WTC11 (cell line): ENCODE measurements around the gene POLD1. TPM values are rescaled to one million over a fixed set of nuclear protein-coding genes. Genes with fewer than 3 reads are reported as not detected.

Source experiments
- ATAC-seq: fragments of 200-7000 bp; cut with Tn5 transposase; 2 replicates; pipeline ENCODE4 v1.10.0; 2021; ENCODE audit warnings: mild to moderate bottlenecking, moderate library complexity
- CTCF ChIA-PET: fragments of 300-600 bp; sonication (Branson Sonifier 250); formaldehyde crosslinking; loops from one replicate; lab custom pipeline; 2021; ENCODE audit warnings: antibody characterized with exemption; lab: Charles Lee
- POLR2A ChIA-PET: fragments of 350-600 bp; sonication (Branson Sonifier 250); formaldehyde crosslinking; loops from one replicate; lab custom pipeline; 2021; ENCODE audit warnings: antibody characterized with exemption; lab: Charles Lee
- DNase-seq: peaks from one replicate; pipeline ENCODE4 v3.0.0; 2021; ENCODE audit warnings: low spot score
- H3K27ac Mint-ChIP-seq: 2 replicates; pipeline ENCODE4 v1.8.0; 2021; ENCODE audit warnings: mixed read lengths
- H3K27me3 Mint-ChIP-seq: 2 replicates; pipeline ENCODE4 v1.8.0; 2021; ENCODE audit warnings: low read depth, mild to moderate bottlenecking, moderate library complexity, mixed read lengths
- H3K36me3 Mint-ChIP-seq: 2 replicates; pipeline ENCODE4 v1.8.0; 2021; ENCODE audit warnings: mixed read lengths
- H3K4me1 Mint-ChIP-seq: 2 replicates; pipeline ENCODE4 v1.8.0; 2022; ENCODE audit warnings: mixed read lengths
- H3K4me3 Mint-ChIP-seq: 2 replicates; pipeline ENCODE4 v1.8.0; 2021; ENCODE audit warnings: mild to moderate bottlenecking, moderate library complexity, mixed read lengths
- H3K9me3 Mint-ChIP-seq: 2 replicates; pipeline ENCODE4 v1.8.0; 2021; ENCODE audit warnings: mixed read lengths
- ATF1 ChIP-seq: sonication (generic); formaldehyde crosslinking; IDR thresholded peaks from 2 replicates; pipeline ENCODE4 v1.8.1; 2023; ENCODE audit warnings: mild to moderate bottlenecking, moderate library complexity, missing genetic modification reagents
- CDX4 ChIP-seq: fragments of 250-450 bp; sonication (Bioruptor Pico); IDR thresholded peaks from 2 replicates; pipeline ENCODE4 v1.9.0; 2021; ENCODE audit warnings: moderate library complexity, mild to moderate bottlenecking, inconsistent platforms, borderline replicate concordance
- ESRRA ChIP-seq: sonication (generic); formaldehyde crosslinking; IDR thresholded peaks from 2 replicates; pipeline ENCODE4 v1.8.1; 2022; ENCODE audit warnings: mild to moderate bottlenecking, missing genetic modification reagents, borderline replicate concordance
- FOXK1 ChIP-seq: sonication (generic); formaldehyde crosslinking; IDR thresholded peaks from 2 replicates; pipeline ENCODE4 v1.8.0; 2022; ENCODE audit warnings: mild to moderate bottlenecking, moderate library complexity, missing genetic modification reagents
- GABPB1 ChIP-seq: sonication (generic); formaldehyde crosslinking; IDR thresholded peaks from 2 replicates; pipeline ENCODE4 v1.8.1; 2023; ENCODE audit warnings: mild to moderate bottlenecking, missing genetic modification reagents
- NFYB ChIP-seq: sonication (generic); formaldehyde crosslinking; conservative IDR thresholded peaks from 2 replicates; pipeline ENCODE4 v1.8.0; 2022; ENCODE audit warnings: low read depth, missing genetic modification reagents
- NR2C2 ChIP-seq: sonication (generic); formaldehyde crosslinking; IDR thresholded peaks from 2 replicates; pipeline ENCODE4 v1.8.0; 2022; ENCODE audit warnings: mild to moderate bottlenecking, missing genetic modification reagents
- NR3C1 ChIP-seq: sonication (generic); formaldehyde crosslinking; conservative IDR thresholded peaks from 2 replicates; pipeline ENCODE4 v1.8.1; 2023; ENCODE audit warnings: low read depth, mild to moderate bottlenecking, missing genetic modification reagents
- RORB ChIP-seq: fragments of 250-450 bp; sonication (Bioruptor Pico); IDR thresholded peaks from 2 replicates; pipeline ENCODE4 v1.9.0; 2021; ENCODE audit warnings: mild to moderate bottlenecking
- ZBTB21 ChIP-seq: sonication (generic); formaldehyde crosslinking; IDR thresholded peaks from 2 replicates; pipeline ENCODE4 v1.8.1; 2023; ENCODE audit warnings: mild to moderate bottlenecking, missing genetic modification reagents, borderline replicate concordance
- ZNF138 ChIP-seq: sonication (generic); formaldehyde crosslinking; conservative IDR thresholded peaks from 2 replicates; pipeline ENCODE4 v1.8.1; 2022; ENCODE audit warnings: mild to moderate bottlenecking, moderate library complexity, missing genetic modification reagents
- ZNF317 ChIP-seq: sonication (generic); formaldehyde crosslinking; IDR thresholded peaks from 2 replicates; pipeline ENCODE4 v1.8.1; 2023; ENCODE audit warnings: low read depth, mild to moderate bottlenecking, moderate library complexity, missing genetic modification reagents, borderline replicate concordance
- ZNF512 ChIP-seq: sonication (generic); formaldehyde crosslinking; IDR thresholded peaks from 2 replicates; pipeline ENCODE4 v1.8.1; 2022; ENCODE audit warnings: missing genetic modification reagents, borderline replicate concordance
- total RNA-seq: library from RNA; stranded (reverse); gene quantifications from 3 replicates; pipeline ENCODE4 v1.2.3, GENCODE V29; 2021
- TF ChIP-seq, protein P1 (sequence below): fragments of 250-450 bp; sonication (Bioruptor Pico); IDR thresholded peaks from 2 replicates; pipeline ENCODE4 v1.9.0; 2021; ENCODE audit warnings: mild to moderate bottlenecking, borderline replicate concordance
- TF ChIP-seq, protein P2 (sequence below): sonication (generic); formaldehyde crosslinking; IDR thresholded peaks from 2 replicates; pipeline ENCODE4 v1.8.0; 2022; ENCODE audit warnings: missing genetic modification reagents
- TF ChIP-seq, protein P3 (sequence below): fragments of 250-450 bp; sonication (Bioruptor Pico); IDR thresholded peaks from 2 replicates; pipeline ENCODE4 v1.9.0; 2021; ENCODE audit warnings: mild to moderate bottlenecking
- TF ChIP-seq, protein P4 (sequence below): sonication (generic); formaldehyde crosslinking; IDR thresholded peaks from 2 replicates; pipeline ENCODE4 v1.8.0; 2022; ENCODE audit warnings: mild to moderate bottlenecking, missing genetic modification reagents

POLD1 gene
- total RNA-seq, 1 experiment from 2014 or later: 163 TPM

GRCh38 chr19:50359328-50359818, 24.8 kb upstream of the POLD1 start (continued):
- TF ChIP-seq, protein P1, sequence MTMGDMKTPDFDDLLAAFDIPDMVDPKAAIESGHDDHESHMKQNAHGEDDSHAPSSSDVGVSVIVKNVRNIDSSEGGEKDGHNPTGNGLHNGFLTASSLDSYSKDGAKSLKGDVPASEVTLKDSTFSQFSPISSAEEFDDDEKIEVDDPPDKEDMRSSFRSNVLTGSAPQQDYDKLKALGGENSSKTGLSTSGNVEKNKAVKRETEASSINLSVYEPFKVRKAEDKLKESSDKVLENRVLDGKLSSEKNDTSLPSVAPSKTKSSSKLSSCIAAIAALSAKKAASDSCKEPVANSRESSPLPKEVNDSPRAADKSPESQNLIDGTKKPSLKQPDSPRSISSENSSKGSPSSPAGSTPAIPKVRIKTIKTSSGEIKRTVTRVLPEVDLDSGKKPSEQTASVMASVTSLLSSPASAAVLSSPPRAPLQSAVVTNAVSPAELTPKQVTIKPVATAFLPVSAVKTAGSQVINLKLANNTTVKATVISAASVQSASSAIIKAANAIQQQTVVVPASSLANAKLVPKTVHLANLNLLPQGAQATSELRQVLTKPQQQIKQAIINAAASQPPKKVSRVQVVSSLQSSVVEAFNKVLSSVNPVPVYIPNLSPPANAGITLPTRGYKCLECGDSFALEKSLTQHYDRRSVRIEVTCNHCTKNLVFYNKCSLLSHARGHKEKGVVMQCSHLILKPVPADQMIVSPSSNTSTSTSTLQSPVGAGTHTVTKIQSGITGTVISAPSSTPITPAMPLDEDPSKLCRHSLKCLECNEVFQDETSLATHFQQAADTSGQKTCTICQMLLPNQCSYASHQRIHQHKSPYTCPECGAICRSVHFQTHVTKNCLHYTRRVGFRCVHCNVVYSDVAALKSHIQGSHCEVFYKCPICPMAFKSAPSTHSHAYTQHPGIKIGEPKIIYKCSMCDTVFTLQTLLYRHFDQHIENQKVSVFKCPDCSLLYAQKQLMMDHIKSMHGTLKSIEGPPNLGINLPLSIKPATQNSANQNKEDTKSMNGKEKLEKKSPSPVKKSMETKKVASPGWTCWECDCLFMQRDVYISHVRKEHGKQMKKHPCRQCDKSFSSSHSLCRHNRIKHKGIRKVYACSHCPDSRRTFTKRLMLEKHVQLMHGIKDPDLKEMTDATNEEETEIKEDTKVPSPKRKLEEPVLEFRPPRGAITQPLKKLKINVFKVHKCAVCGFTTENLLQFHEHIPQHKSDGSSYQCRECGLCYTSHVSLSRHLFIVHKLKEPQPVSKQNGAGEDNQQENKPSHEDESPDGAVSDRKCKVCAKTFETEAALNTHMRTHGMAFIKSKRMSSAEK (CRISPR knock-in tag): no peak

DNA sequence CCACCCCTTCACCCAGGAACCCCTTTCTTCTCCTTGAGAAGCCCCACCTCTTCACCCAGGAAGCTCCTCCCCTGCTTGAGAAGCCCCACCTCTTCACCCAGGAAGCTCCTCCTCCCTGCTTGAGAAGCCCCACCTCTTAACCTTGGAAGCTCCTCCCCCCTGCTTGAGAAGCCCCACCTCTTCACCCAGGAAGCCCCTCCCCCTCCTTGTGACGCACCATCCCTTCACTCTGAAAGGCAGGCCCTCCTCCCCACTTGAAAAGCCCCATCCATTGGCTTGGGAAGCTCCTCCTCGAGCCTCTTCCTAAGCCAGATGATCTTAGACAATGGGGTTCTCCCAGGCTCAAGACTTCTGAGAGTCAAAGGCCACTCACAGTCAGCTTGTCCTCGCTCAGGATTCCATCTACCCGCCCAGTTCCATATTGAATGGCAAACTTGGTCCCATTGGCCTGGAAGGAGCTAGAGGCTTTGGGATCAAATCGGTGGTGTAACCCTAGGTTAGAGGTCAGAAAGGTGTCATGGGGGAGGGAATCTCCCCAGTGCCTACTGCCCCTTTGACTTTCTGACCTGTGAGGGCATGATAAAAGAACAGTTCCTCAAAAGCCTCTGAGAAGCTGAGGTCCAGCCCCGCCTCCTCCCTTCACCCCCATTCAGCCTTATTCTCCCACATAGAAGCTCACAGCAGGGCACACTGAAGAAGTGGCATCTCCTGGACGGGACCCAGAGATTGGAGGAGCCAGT, 22.7 kb upstream of the POLD1 start:
- Mint-ChIP-seq H3K27ac (no peak overlapping the region), H3K9me3 (0 out of 2 replicates have a peak, but pooled peaks cover 5% of the 10 kb centered on the region), H3K4me3 (no peak overlapping the region), H3K4me1 (peaks cover 2% of the 10 kb centered on the region; the same call in 1 of the 2 replicates), H3K36me3 (no peaks in the 10 kb centered on the region), H3K27me3 (peaks cover 25% of the 10 kb centered on the region)
- DNase-seq (peak; percentile 36), ATAC-seq (peak; percentile 65)
- TF ChIP-seq GABPB1 (no peak), ZNF138 (CRISPR knock-in tag) (no peak), CDX4 (CRISPR knock-in tag) (no peak), ZNF317 (no peak), FOXK1 (CRISPR knock-in tag) (no peak), RORB (CRISPR knock-in tag) (no peak), ZBTB21 (no peak), NFYB (CRISPR knock-in tag) (no peak), NR3C1 (CRISPR knock-in tag) (no peak), ATF1 (no peak), ESRRA (CRISPR knock-in tag) (no peak), ZNF512 (CRISPR knock-in tag) (no peak), NR2C2 (CRISPR knock-in tag) (no peak)
- TF ChIP-seq, protein P2, sequence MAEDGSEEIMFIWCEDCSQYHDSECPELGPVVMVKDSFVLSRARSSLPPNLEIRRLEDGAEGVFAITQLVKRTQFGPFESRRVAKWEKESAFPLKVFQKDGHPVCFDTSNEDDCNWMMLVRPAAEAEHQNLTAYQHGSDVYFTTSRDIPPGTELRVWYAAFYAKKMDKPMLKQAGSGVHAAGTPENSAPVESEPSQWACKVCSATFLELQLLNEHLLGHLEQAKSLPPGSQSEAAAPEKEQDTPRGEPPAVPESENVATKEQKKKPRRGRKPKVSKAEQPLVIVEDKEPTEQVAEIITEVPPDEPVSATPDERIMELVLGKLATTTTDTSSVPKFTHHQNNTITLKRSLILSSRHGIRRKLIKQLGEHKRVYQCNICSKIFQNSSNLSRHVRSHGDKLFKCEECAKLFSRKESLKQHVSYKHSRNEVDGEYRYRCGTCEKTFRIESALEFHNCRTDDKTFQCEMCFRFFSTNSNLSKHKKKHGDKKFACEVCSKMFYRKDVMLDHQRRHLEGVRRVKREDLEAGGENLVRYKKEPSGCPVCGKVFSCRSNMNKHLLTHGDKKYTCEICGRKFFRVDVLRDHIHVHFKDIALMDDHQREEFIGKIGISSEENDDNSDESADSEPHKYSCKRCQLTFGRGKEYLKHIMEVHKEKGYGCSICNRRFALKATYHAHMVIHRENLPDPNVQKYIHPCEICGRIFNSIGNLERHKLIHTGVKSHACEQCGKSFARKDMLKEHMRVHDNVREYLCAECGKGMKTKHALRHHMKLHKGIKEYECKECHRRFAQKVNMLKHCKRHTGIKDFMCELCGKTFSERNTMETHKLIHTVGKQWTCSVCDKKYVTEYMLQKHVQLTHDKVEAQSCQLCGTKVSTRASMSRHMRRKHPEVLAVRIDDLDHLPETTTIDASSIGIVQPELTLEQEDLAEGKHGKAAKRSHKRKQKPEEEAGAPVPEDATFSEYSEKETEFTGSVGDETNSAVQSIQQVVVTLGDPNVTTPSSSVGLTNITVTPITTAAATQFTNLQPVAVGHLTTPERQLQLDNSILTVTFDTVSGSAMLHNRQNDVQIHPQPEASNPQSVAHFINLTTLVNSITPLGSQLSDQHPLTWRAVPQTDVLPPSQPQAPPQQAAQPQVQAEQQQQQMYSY (CRISPR knock-in tag): no peak
- TF ChIP-seq, protein P3, sequence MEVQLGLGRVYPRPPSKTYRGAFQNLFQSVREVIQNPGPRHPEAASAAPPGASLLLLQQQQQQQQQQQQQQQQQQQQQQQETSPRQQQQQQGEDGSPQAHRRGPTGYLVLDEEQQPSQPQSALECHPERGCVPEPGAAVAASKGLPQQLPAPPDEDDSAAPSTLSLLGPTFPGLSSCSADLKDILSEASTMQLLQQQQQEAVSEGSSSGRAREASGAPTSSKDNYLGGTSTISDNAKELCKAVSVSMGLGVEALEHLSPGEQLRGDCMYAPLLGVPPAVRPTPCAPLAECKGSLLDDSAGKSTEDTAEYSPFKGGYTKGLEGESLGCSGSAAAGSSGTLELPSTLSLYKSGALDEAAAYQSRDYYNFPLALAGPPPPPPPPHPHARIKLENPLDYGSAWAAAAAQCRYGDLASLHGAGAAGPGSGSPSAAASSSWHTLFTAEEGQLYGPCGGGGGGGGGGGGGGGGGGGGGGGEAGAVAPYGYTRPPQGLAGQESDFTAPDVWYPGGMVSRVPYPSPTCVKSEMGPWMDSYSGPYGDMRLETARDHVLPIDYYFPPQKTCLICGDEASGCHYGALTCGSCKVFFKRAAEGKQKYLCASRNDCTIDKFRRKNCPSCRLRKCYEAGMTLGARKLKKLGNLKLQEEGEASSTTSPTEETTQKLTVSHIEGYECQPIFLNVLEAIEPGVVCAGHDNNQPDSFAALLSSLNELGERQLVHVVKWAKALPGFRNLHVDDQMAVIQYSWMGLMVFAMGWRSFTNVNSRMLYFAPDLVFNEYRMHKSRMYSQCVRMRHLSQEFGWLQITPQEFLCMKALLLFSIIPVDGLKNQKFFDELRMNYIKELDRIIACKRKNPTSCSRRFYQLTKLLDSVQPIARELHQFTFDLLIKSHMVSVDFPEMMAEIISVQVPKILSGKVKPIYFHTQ: no peak
- TF ChIP-seq, protein P4, sequence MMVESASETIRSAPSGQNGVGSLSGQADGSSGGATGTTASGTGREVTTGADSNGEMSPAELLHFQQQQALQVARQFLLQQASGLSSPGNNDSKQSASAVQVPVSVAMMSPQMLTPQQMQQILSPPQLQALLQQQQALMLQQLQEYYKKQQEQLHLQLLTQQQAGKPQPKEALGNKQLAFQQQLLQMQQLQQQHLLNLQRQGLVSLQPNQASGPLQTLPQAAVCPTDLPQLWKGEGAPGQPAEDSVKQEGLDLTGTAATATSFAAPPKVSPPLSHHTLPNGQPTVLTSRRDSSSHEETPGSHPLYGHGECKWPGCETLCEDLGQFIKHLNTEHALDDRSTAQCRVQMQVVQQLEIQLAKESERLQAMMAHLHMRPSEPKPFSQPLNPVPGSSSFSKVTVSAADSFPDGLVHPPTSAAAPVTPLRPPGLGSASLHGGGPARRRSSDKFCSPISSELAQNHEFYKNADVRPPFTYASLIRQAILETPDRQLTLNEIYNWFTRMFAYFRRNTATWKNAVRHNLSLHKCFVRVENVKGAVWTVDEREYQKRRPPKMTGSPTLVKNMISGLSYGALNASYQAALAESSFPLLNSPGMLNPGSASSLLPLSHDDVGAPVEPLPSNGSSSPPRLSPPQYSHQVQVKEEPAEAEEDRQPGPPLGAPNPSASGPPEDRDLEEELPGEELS (CRISPR knock-in tag): no peak
- CTCF ChIA-PET: interaction anchor here (0.9 to 2.8 kb wide), 8 partner anchors 12 to 245 kb away, joined by 3 to 8 read pairs (median 4); no protein-coding TSS in a partner anchor
- POLR2A ChIA-PET: no interaction called here
